Stromal cell of bone marrow (primary cell): ENCODE results near the gene BRI3BP.
"Not testable (repeated sequence)": the region's sequence is repeated elsewhere in the genome, so short reads cannot be mapped to it uniquely, and the experiment has no call there.

Experiments
- DNase-seq: peaks from one replicate; pipeline ENCODE4 v3.0.0-alpha.2; 2012; ENCODE audit warnings: low read depth

The BRI3BP gene

GRCh38 chr12:125065919-125066570 lies 72.6 kb downstream of the BRI3BP start:
- no peak for DNase-seq

- no peak for DNase-seq
Measured at GRCh38 chr12:125068391-125068790, 74.9 kb downstream of the BRI3BP start.

GRCh38 chr12:125069616-125070015 lies 76.2 kb downstream of the BRI3BP start:
- no peak for DNase-seq

GRCh38 chr12:125070112-125070511 lies 76.7 kb downstream of the BRI3BP start:
- DNase-seq: no peak

- DNase-seq: no peak
Measured at GRCh38 chr12:125070661-125071390, 77.4 kb downstream of the BRI3BP start.

- DNase-seq: no peak
Measured at GRCh38 chr12:125071456-125071855, 78.0 kb downstream of the BRI3BP start.

- DNase-seq: no peak
Measured at GRCh38 chr12:125072496-125072895, 79.1 kb downstream of the BRI3BP start.

- DNase-seq: not testable (repeated sequence)
Measured at GRCh38 chr12:125074294-125074693, 80.8 kb downstream of the BRI3BP start.

- DNase-seq: no peak
Measured at GRCh38 chr12:125076103-125076502, 82.7 kb downstream of the BRI3BP start.

- DNase-seq: no peak
Measured at GRCh38 chr12:125079084-125079483, 85.6 kb downstream of the BRI3BP start.

- peak; percentile 54 for DNase-seq
Measured at GRCh38 chr12:125079648-125080645, 86.5 kb downstream of the BRI3BP start.
